B cell (primary cell): ENCODE measurements around the gene ADAMTS17. TPM values are rescaled to one million over a fixed set of nuclear protein-coding genes. Genes with fewer than 3 reads are reported as not detected.

Experiments
- ATAC-seq: fragments of 200-7000 bp; cut with Tn5 transposase; one replicate; pipeline ENCODE4 v1.10.0; 2021; ENCODE audit warnings: low read depth, mild to moderate bottlenecking, moderate number of reproducible peaks, moderate library complexity
- CTCF ChIA-PET: fragments of 350-600 bp; sonication (Branson Sonifier 250); formaldehyde crosslinking; loops from one replicate; lab custom pipeline; 2021; ENCODE audit warnings: antibody characterized with exemption, inconsistent platforms; lab: Charles Lee
- POLR2A ChIA-PET: fragments of 350-600 bp; sonication (Branson Sonifier 250); formaldehyde crosslinking; loops from one replicate; lab custom pipeline; 2021; ENCODE audit warnings: antibody characterized with exemption; lab: Charles Lee
- DNase-seq: peaks from one replicate; pipeline ENCODE4 v3.0.0; 2013
- H2AFZ ChIP-seq: 2 replicates; pipeline ENCODE4 v1.6.1; 2012; ENCODE audit warnings: mild to moderate bottlenecking, low read depth, low read length; ENCODE audit not compliant: insufficient read depth, poor library complexity, severe bottlenecking
- H3K27ac ChIP-seq, 2 donors: 1 replicate in 1 of 2; 2 replicates in 1 of 2; pipeline ENCODE4 v1.5.1; 2012 to 2013; ENCODE audit warnings: low read length in 2 of 2, mild to moderate bottlenecking in 2 of 2, moderate library complexity in 1 of 2
- H3K27me3 ChIP-seq, 4 experiments: fragments of 200-600 bp in 1 of 4; sonication (generic) in 1 of 4; replicated peaks in 1 of 4; 1 replicate in 2 of 4; 2 replicates in 2 of 4; pipeline versions ENCODE4 v1.6.1 to v1.7.0; 2013 to 2016; ENCODE audit warnings: low read length in 3 of 4, mild to moderate bottlenecking in 2 of 4, mixed read lengths in 1 of 4, moderate library complexity in 1 of 4; ENCODE audit not compliant: insufficient read depth in 4 of 4, control insufficient read depth in 3 of 4; ENCODE audit errors: control extremely low read depth in 1 of 4
- H3K36me3 ChIP-seq, 2 experiments: replicated peaks in 1 of 2; 1 replicate in 1 of 2; 2 replicates in 1 of 2; pipeline versions ENCODE4 v1.6.1 to v1.7.1; 2013; ENCODE audit warnings: low read length in 1 of 2; ENCODE audit not compliant: insufficient read depth in 2 of 2, control insufficient read depth in 1 of 2; ENCODE audit errors: control extremely low read depth in 1 of 2, extremely low read depth in 1 of 2
- H3K4me1 ChIP-seq, 2 donors: fragments of 200-600 bp in 1 of 2; sonication (generic) in 1 of 2; 1 replicate in 1 of 2; 2 replicates in 1 of 2; pipeline versions ENCODE4 v1.5.1 to v1.6.1; 2013 to 2017; ENCODE audit warnings: low read length in 2 of 2; ENCODE audit not compliant: control insufficient read depth in 2 of 2, insufficient read depth in 2 of 2
- H3K4me2 ChIP-seq: replicated peaks from 2 replicates; pipeline ENCODE3; 2012; ENCODE audit warnings: mild to moderate bottlenecking, low read depth, low read length; ENCODE audit not compliant: poor library complexity, severe bottlenecking
- H3K4me3 ChIP-seq, 5 experiments: fragments of 200-600 bp in 1 of 5; sonication (generic) in 1 of 5; 1 replicate in 3 of 5; 2 replicates in 2 of 5; pipeline versions ENCODE4 v1.5.1 to v1.7.0; 2011 to 2016; ENCODE audit warnings: low read length in 4 of 5, mild to moderate bottlenecking in 4 of 5, low read depth in 2 of 5, control low read depth in 1 of 5, moderate library complexity in 1 of 5; ENCODE audit not compliant: insufficient read depth in 1 of 5; ENCODE audit errors: control extremely low read depth in 1 of 5, extremely low read depth in 1 of 5
- H3K79me2 ChIP-seq: fragments of 200-600 bp; sonication (generic); one replicate; pipeline ENCODE4 v1.6.0; 2016; ENCODE audit warnings: low read length; ENCODE audit not compliant: control insufficient read depth, insufficient read depth
- H3K9ac ChIP-seq: fragments of 200-600 bp; sonication (generic); 2 replicates; pipeline ENCODE4 v1.6.1; 2017; ENCODE audit warnings: mild to moderate bottlenecking, low read length, moderate library complexity
- H3K9me3 ChIP-seq, 3 donors: one replicate each; pipeline versions ENCODE4 v1.6.1 to v1.7.1; 2013; ENCODE audit warnings: low read length in 2 of 3; ENCODE audit not compliant: control insufficient read depth in 2 of 3, insufficient read depth in 1 of 3; ENCODE audit errors: control extremely low read depth in 1 of 3
- H4K20me1 ChIP-seq: 2 replicates; pipeline ENCODE4 v1.6.0; 2012; ENCODE audit warnings: mild to moderate bottlenecking, low read length; ENCODE audit not compliant: insufficient read depth, control insufficient read depth, poor library complexity, severe bottlenecking
- H3K27ac Mint-ChIP-seq: one replicate; pipeline ENCODE4 v1.8.0; 2021; ENCODE audit warnings: mixed read lengths
- H3K27me3 Mint-ChIP-seq: one replicate; pipeline ENCODE4 v1.8.0; 2021; ENCODE audit warnings: mixed read lengths
- H3K4me1 Mint-ChIP-seq: one replicate; pipeline ENCODE4 v1.8.0; 2021; ENCODE audit warnings: mixed read lengths
- H3K4me3 Mint-ChIP-seq: one replicate; pipeline ENCODE4 v1.8.0; 2021; ENCODE audit warnings: mixed read lengths
- H3K9me3 Mint-ChIP-seq: one replicate; pipeline ENCODE4 v1.8.0; 2022; ENCODE audit warnings: mixed read lengths; ENCODE audit not compliant: insufficient read depth
- CTCF ChIP-seq: fragments of 200-600 bp; IDR thresholded peaks from one replicate; pipeline ENCODE4 v1.8.0; 2022; ENCODE audit warnings: antibody characterized with exemption, mild to moderate bottlenecking
- EZH2 ChIP-seq: IDR thresholded peaks from 2 replicates; pipeline ENCODE4 v1.6.1; 2012; ENCODE audit warnings: borderline replicate concordance, low read depth, mild to moderate bottlenecking, moderate library complexity, low read length; ENCODE audit not compliant: insufficient read depth, poor library complexity, severe bottlenecking
- WGBS: methylation state at CpG from one replicate; pipeline ENCODE4 v1.1.5; 2013; ENCODE audit warnings: missing lambda C conversion rate; ENCODE audit not compliant: insufficient coverage; 5-methylcytosine and 5-hydroxymethylcytosine counted together
- intact Hi-C: fragments of 100-400 bp; cut with micrococcal nuclease; formaldehyde crosslinking; loops from one replicate; pipeline ENCODE4 v1.10.0; 2022
- polyA plus RNA-seq: library from polyadenylated mRNA; depleted of rRNA; stranded (reverse); fragments of >200 nt; gene quantifications from 2 replicates; pipeline ENCODE4 v1.2.3, GENCODE V29; 2012
- total RNA-seq, 2 donors: library from RNA; stranded (reverse); fragments of 120-200 nt in 1 of 2; gene quantifications; 1 replicate in 1 of 2; 2 replicates in 1 of 2; pipeline versions ENCODE4 v1.2.3 to v1.2.4, GENCODE V29; 2013 to 2022

ADAMTS17 gene
- total and polyA plus RNA-seq, 2 donors (not counting 1 experiment from before 2014, with no cell fraction given), result 0.10 TPM; not detected in 1

GRCh38 chr15:100031665-100032357 is 310.0 kb downstream of the ADAMTS17 start:
- TF ChIP-seq EZH2 (no peak), CTCF (no peak)
- H3K4me1 Mint-ChIP-seq, result no peaks in the 10 kb centered on the region
- H3K9me3 ChIP-seq, result peaks cover 0 to 17% (median 3%) of the 10 kb centered on the region in 3 donors
- ChIA-PET CTCF (no interaction called here), POLR2A (no interaction called here)
- no peak overlapping the region for H3K4me3 ChIP-seq
- H3K27me3 ChIP-seq, result no peaks in the 10 kb centered on the region
- H3K27me3 Mint-ChIP-seq, result peaks cover 6% of the 10 kb centered on the region
- intact Hi-C loops, result no loop called here
- H3K36me3 ChIP-seq, result no peaks in the 10 kb centered on the region
- H2AFZ ChIP-seq, result no peak overlapping the region
- peaks cover 8% of the 10 kb centered on the region for H3K9me3 Mint-ChIP-seq
- ATAC-seq (no peak), DNase-seq (no peak)
- no peak overlapping the region for H3K4me3 Mint-ChIP-seq
- no peak overlapping the region for H3K27ac ChIP-seq
- no peaks in the 10 kb centered on the region for H4K20me1 ChIP-seq
- no peaks in the 10 kb centered on the region for H3K4me1 ChIP-seq
- WGBS, result 80% methylated on average over 4 of the region's 10 CpGs
- H3K9ac ChIP-seq, result no peak overlapping the region
- no peak overlapping the region for H3K4me2 ChIP-seq
- no peaks in the 10 kb centered on the region for H3K79me2 ChIP-seq
- H3K27ac Mint-ChIP-seq, result no peak overlapping the region

- ChIA-PET POLR2A (no interaction called here), CTCF (no interaction called here)
- TF ChIP-seq EZH2 (no peak), CTCF (no peak)
- H3K9ac ChIP-seq, result no peak overlapping the region
- 100% methylated on average over 2 of the region's 9 CpGs for WGBS
- Mint-ChIP-seq H3K4me3 (no peak overlapping the region), H3K27ac (no peak overlapping the region), H3K27me3 (peaks cover 5% of the 10 kb centered on the region), H3K9me3 (peaks cover 8% of the 10 kb centered on the region), H3K4me1 (no peaks in the 10 kb centered on the region)
- DNase-seq (no peak), ATAC-seq (no peak)
- H2AFZ ChIP-seq, result no peak overlapping the region
- H3K4me3 ChIP-seq, result no peak overlapping the region
- H3K27ac ChIP-seq, result no peak overlapping the region
- H3K4me1 ChIP-seq, result no peaks in the 10 kb centered on the region
- no peak overlapping the region for H3K4me2 ChIP-seq
- H3K79me2 ChIP-seq, result no peaks in the 10 kb centered on the region
- no peaks in the 10 kb centered on the region for H3K36me3 ChIP-seq
- H3K9me3 ChIP-seq, result peaks cover 0 to 17% (median 3%) of the 10 kb centered on the region in 3 donors
- no peaks in the 10 kb centered on the region for H3K27me3 ChIP-seq
- intact Hi-C loops, result no loop called here
- no peaks in the 10 kb centered on the region for H4K20me1 ChIP-seq
These were observed 311.1 kb downstream of the ADAMTS17 start for GRCh38 chr15:100030586-100031229.
